Stomach (tissue), 4 donors: ENCODE measurements around the gene UBAC2.

ENCODE experiments used
- CTCF ChIP-seq, 7 experiments: fragments of 450-650 bp in 4 of 7; fragments of 200-600 bp in 3 of 7; sonication (generic) in 3 of 7; IDR thresholded peaks; one replicate each; pipeline ENCODE4 v1.5.1; 2016 to 2019; ENCODE audit warnings: antibody characterized with exemption in 7 of 7, control low read depth in 2 of 7, mild to moderate bottlenecking in 1 of 7
- POLR2A ChIP-seq, 4 donors: fragments of 450-650 bp; IDR thresholded peaks; one replicate each; pipeline ENCODE4 v1.6.1; 2016; ENCODE audit warnings: antibody characterized with exemption in 4 of 4, control low read depth in 2 of 4, mild to moderate bottlenecking in 1 of 4, moderate library complexity in 1 of 4
- POLR2AphosphoS5 ChIP-seq, 3 donors: sonication (generic); formaldehyde crosslinking; IDR thresholded peaks; one replicate each; pipeline ENCODE4 v1.6.1; 2016; ENCODE audit warnings: antibody characterized with exemption in 3 of 3

DNA sequence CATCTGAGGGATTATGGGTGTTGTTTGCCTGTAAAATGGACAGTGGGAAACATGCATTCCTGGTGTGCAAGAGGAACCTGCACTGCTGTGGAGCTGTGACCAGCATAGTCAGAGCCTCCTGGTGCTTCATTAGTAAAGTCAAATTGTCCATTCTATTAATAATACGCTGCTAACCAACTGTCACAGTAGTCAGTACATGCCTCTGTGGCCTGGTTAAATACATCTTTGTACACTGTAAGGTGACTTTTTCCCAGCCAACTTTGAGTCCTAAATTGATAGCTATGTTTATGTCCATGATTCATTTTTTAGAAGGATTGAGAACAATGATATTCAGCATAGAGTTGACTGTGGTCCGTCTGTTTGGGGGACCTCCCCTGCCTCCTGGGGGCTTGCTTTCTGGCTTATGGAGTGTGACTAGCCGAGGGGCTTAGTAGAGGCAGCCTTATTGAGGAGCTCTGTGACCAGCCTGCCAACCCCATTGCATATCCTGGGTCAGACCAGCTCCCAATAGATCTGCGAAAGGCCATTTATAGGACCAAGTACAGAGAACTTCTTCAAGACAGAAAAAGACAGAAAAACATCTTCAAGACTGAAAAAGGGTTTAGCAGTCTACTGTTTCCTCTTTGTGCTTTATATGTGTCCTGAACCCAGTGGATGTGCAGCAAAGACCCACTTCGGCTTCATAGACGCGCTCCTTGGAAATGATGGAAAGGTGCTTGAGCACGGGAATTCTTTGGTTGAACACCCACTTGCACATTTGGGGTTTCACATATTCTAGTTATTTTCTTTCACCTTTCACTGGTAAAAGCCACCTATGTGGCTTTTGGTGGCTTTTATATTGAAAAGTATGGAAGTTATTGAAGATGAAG, 102.2 kb downstream of the UBAC2 start:
- no peak for TF ChIP-seq CTCF (IDR thresholded peaks at IDR 0.05)
- TF ChIP-seq POLR2A (IDR thresholded peaks at IDR 0.05) = no peak
- no peak for TF ChIP-seq POLR2AphosphoS5 (IDR thresholded peaks at IDR 0.05)
